CD4-positive, alpha-beta T cell treated with Interferon gamma for 1 hour (primary cell): Measurements from ENCODE around the gene PALLD.

ENCODE experiments used
- DNase-seq: peaks from one replicate; pipeline ENCODE4 v3.0.0-alpha.2; 2020

The PALLD gene

GRCh38 chr4:168594121-168594520 is 97.3 kb downstream of the PALLD start:
- DNase-seq: no peak

GRCh38 chr4:168598191-168598590 is 101.3 kb downstream of the PALLD start:
- no peak for DNase-seq

GRCh38 chr4:168600796-168601583 is 104.1 kb downstream of the PALLD start:
- DNase-seq: no peak

GRCh38 chr4:168601899-168602298 is 105.0 kb downstream of the PALLD start:
- no peak for DNase-seq

GRCh38 chr4:168604496-168605373 is 107.9 kb downstream of the PALLD start:
- DNase-seq: no peak

GRCh38 chr4:168605411-168605810 is 108.6 kb downstream of the PALLD start:
- no peak for DNase-seq

- no peak for DNase-seq
Observed at GRCh38 chr4:168607215-168607614, 110.4 kb downstream of the PALLD start.

- DNase-seq: no peak
Observed at GRCh38 chr4:168608771-168609170, 111.9 kb downstream of the PALLD start.

GRCh38 chr4:168609369-168609768 is 112.5 kb downstream of the PALLD start:
- no peak for DNase-seq

- DNase-seq: no peak
Observed at GRCh38 chr4:168610911-168611530, 114.2 kb downstream of the PALLD start.

GRCh38 chr4:168612450-168613135 is 115.7 kb downstream of the PALLD start:
- DNase-seq: no peak

- DNase-seq: no peak
Observed at GRCh38 chr4:168613869-168614268, 117.0 kb downstream of the PALLD start.

- no peak for DNase-seq
Observed at GRCh38 chr4:168614281-168615057, 117.6 kb downstream of the PALLD start.

- DNase-seq: no peak
Observed at GRCh38 chr4:168615294-168616065, 118.6 kb downstream of the PALLD start.

- no peak for DNase-seq
Observed at GRCh38 chr4:168618577-168619265, 121.9 kb downstream of the PALLD start.

- no peak for DNase-seq
Observed at GRCh38 chr4:168619266-168619631, 122.4 kb downstream of the PALLD start.

- DNase-seq: no peak
Observed at GRCh38 chr4:168621806-168622589, 125.1 kb downstream of the PALLD start.

- no peak for DNase-seq
Observed at GRCh38 chr4:168622600-168622999, 125.7 kb downstream of the PALLD start.

GRCh38 chr4:168623011-168623410 is 126.2 kb downstream of the PALLD start:
- DNase-seq: no peak

- no peak for DNase-seq
Observed at GRCh38 chr4:168623484-168623883, 126.6 kb downstream of the PALLD start.
